HUES64 (cell line): Measurements from ENCODE around the gene CDH13.

ENCODE experiments used
- H3K27ac ChIP-seq: 2 replicates; pipeline ENCODE4 v1.7.0; 2013; ENCODE audit warnings: low read depth, low read length, inconsistent platforms
- H3K27me3 ChIP-seq: 2 replicates; pipeline ENCODE4 v1.6.1; 2013; ENCODE audit warnings: mild to moderate bottlenecking, low read length; ENCODE audit not compliant: insufficient read depth
- H3K36me3 ChIP-seq: 2 replicates; pipeline ENCODE4 v1.6.1; 2013; ENCODE audit warnings: mild to moderate bottlenecking, low read length; ENCODE audit not compliant: insufficient read depth
- H3K4me1 ChIP-seq: 2 replicates; pipeline ENCODE4 v1.6.1; 2013; ENCODE audit warnings: mild to moderate bottlenecking, low read length, moderate library complexity; ENCODE audit not compliant: insufficient read depth
- H3K4me3 ChIP-seq: 2 replicates; pipeline ENCODE4 v1.5.1; 2013; ENCODE audit warnings: mild to moderate bottlenecking, low read length, moderate library complexity
- H3K9ac ChIP-seq: 2 replicates; pipeline ENCODE4 v1.6.1; 2013; ENCODE audit warnings: mild to moderate bottlenecking, low read depth, low read length
- H3K9me3 ChIP-seq: 2 replicates; pipeline ENCODE4 v1.6.1; 2013; ENCODE audit warnings: low read depth, low read length; ENCODE audit not compliant: insufficient read depth
- WGBS: fragments of 150-250, 120-280 bp; methylation state at CpG from one replicate; pipeline ENCODE4 v1.1.7; 2013; ENCODE audit warnings: missing lambda C conversion rate; 5-methylcytosine and 5-hydroxymethylcytosine counted together

CDH13 gene

DNA sequence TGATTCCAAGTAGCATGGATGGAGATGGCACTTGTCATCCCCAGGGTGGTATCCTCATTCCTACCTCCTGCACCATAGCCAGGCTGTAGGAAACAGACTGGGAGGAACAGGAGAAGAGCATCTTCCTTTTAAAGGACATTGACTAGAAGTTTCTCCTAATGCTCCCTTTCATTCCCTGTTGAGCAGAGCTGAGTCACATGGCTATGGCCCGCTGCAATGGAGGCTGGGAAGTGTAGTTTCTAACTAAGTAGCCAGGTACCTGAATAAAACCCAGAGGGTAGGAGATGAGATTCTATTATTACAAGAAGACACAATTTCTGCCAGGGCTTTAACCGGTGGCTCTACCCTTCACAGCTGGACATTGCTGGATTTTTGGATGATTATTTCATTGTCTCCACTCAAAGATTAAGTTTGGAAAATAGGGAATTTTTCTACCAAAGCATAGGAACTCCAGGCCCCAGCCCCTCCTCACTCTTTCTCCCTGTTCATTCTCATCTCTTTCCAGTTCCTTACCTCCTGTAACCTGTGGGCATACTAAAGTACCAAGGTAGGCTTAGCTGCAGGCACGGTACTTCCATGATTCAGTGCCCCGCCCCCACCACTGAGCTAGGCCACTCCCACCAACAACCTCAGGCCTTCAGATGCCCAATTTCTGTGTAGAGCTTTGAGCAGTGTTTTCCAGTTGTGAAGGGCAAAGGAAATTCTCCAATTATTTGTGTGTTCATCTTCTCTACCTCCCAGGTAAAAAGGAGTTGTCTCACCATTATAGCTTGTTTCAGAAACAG, 378.3 kb downstream of the CDH13 start:
- Histone ChIP-seq H3K36me3 (no peaks in the 10 kb centered on the region), H3K9me3 (no peaks in the 10 kb centered on the region), H3K4me3 (no peak overlapping the region), H3K27me3 (no peaks in the 10 kb centered on the region), H3K9ac (no peak overlapping the region), H3K27ac (no peak overlapping the region), H3K4me1 (no peaks in the 10 kb centered on the region)
- WGBS, result 87% methylated on average over 3 of the region's 4 CpGs

DNA sequence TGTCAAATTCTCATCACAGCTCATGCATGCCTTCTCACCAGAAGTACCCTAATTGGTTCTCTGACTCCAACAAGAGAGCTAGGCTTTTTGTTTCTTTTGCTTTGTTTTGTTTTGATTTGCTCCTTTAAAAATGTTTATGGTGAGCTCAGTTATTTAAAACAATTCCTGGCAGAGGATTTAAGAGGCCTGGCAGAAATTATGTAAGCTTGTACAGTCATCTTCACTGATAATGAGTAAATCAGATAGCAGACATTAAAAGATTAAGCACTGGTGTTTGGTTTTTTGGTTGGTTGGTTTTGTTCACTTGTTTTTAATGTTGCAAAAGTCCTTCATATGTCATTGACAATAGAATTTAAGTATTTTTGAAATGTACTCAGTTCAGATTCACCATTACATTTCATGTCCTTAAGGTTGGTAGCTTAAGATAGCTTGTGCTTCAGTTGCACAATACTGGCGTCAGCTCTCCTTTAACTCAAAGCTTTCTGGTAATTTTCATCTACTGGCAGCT, 378.9 kb downstream of the CDH13 start:
- Histone ChIP-seq H3K4me3 (no peak overlapping the region), H3K4me1 (no peaks in the 10 kb centered on the region), H3K27ac (no peak overlapping the region), H3K9me3 (no peaks in the 10 kb centered on the region), H3K36me3 (no peaks in the 10 kb centered on the region), H3K9ac (no peak overlapping the region), H3K27me3 (no peaks in the 10 kb centered on the region)
- WGBS, result 90% methylated on average over 1 of the region's 1 CpG

DNA sequence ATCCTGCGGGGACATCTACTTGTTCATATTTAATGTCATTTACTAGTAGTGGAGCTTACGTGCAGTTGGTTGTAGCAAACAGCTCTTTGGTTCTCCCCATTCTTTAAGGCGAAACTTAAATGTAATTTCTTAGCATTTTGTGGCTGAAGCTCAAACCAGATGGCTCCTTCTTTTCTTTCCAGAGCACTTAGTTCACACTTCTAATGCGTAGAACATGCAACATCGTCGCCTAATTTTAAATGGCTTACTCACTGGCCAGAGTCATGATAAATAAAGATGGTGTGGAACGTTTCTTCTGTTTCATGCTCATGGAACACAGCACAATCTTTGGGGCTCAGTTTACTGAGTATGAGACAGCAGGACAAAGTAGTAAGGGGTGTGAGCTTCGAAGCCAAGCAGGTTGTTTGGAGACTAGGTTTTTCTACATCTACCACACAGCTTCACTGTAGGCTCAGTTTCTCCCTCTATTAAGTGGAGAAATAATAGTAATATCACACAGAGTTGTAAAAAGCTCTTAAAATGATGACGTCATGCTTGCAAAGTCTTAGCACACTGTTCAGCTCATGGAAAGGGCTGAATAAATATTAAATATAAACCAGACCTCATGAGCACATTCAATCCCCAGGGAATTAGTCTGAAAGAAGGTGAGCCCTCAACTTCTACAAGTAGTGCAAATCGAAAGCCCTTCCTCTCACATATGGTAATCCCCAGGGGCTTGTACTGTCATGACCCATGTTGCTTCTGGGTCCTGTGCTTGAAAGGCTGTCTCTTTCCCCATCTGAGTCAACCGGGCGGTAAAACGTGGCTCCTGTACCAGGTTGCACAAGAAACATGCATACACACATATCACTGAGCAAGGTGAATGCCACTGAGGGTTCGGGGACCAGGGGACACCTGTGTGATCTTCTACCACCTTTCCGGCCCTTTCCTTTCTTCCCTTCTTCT, 384.3 kb downstream of the CDH13 start:
- Histone ChIP-seq H3K9ac (no peak overlapping the region), H3K4me3 (no peak overlapping the region), H3K27ac (no peak overlapping the region), H3K27me3 (no peaks in the 10 kb centered on the region), H3K4me1 (no peaks in the 10 kb centered on the region), H3K9me3 (no peaks in the 10 kb centered on the region), H3K36me3 (no peaks in the 10 kb centered on the region)
- WGBS, result 87% methylated on average over 13 of the region's 15 CpGs

DNA sequence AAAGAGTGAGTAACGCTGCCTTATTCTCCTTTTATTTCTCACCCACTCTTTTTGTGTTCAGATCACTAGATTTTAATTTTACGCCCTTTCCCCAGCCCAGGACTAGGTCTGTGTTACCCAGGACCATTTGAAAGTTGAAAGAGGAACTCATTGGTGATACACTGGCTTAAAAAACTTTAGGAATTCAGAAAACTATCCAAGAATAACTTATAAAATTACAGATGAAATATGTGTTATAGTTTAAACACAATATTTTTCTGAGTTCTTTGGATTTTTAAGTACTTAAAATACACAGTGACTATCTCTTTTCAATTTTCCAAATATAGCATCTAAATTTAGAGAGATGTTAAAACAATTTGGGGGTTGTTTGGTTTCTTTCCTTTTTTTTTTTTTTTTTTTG, 385.2 kb downstream of the CDH13 start:
- no peak overlapping the region for H3K4me3 ChIP-seq
- no peaks in the 10 kb centered on the region for H3K4me1 ChIP-seq
- H3K9ac ChIP-seq, result no peak overlapping the region
- H3K27ac ChIP-seq, result no peak overlapping the region
- no peaks in the 10 kb centered on the region for H3K27me3 ChIP-seq
- no peaks in the 10 kb centered on the region for H3K36me3 ChIP-seq
- H3K9me3 ChIP-seq, result no peaks in the 10 kb centered on the region
- WGBS, result 86% methylated on average over 1 of the region's 2 CpGs

DNA sequence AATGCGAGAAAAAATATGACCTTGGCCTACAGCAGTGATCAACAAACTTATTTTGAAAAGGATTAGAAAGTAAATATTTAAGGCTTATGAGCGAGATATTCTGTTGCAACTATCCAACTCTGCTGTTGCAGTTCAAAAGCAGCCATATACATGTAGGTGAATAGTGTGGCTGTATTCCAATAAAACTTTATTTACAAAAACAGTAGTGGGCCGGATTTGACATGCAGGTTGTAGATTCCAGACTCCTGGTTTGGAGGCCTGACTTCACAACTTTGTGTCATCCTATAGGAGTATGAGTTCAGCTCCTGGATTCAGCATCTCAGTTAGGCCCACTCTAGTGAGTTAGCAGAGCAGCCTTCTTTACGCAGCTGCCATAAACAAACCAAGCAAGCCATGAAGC, 386.3 kb downstream of the CDH13 start:
- Histone ChIP-seq H3K9me3 (no peaks in the 10 kb centered on the region), H3K36me3 (no peaks in the 10 kb centered on the region), H3K4me3 (no peak overlapping the region), H3K27me3 (no peaks in the 10 kb centered on the region), H3K27ac (no peak overlapping the region), H3K4me1 (no peaks in the 10 kb centered on the region), H3K9ac (no peak overlapping the region)
- 94% methylated on average over 4 of the region's 4 CpGs for WGBS

DNA sequence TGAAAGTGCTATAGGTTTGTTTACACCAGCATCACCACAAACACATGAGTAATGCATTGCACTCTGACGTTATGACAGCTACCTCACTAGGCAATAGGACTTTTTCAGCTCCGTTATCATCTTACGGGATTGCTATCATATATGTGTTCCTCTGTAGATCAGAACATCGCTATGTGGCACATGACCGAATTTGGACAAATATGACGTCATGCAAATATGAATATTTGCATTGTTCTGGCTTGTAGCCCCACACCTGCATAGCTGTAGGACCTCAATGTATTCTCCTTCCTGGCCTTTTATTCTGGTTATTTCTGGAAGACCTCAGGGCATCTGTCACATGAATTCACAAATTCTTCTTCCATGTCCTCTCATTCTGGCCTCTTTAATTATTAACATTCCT, 393.2 kb downstream of the CDH13 start:
- WGBS, result 95% methylated on average over 6 of the region's 6 CpGs
- Histone ChIP-seq H3K9me3 (no peaks in the 10 kb centered on the region), H3K4me3 (no peak overlapping the region), H3K27ac (no peak overlapping the region), H3K27me3 (no peaks in the 10 kb centered on the region), H3K4me1 (no peaks in the 10 kb centered on the region), H3K9ac (no peak overlapping the region), H3K36me3 (no peaks in the 10 kb centered on the region)

DNA sequence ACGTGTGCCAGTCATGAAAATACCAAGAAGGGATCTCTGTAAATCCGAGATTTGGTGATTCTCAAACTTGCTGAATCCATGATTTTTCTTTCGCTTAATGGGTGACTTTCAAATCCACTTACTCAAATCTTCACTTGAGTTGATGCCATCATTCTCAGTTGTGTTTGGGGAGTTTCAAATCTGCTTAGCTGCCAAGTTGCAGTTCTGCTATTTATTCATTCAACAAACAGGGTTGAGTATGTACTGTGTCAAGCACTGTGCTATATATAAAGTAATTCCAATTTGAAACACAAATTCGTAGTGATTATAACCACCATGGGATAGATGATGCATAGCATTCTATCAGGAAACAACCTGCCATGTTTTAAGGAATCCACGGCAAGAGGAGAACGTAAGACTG, 394.3 kb downstream of the CDH13 start:
- H3K4me1 ChIP-seq, result no peaks in the 10 kb centered on the region
- WGBS, result 93% methylated on average over 6 of the region's 6 CpGs
- no peaks in the 10 kb centered on the region for H3K36me3 ChIP-seq
- no peak overlapping the region for H3K4me3 ChIP-seq
- H3K9me3 ChIP-seq, result no peaks in the 10 kb centered on the region
- H3K27me3 ChIP-seq, result no peaks in the 10 kb centered on the region
- no peak overlapping the region for H3K27ac ChIP-seq
- no peak overlapping the region for H3K9ac ChIP-seq

DNA sequence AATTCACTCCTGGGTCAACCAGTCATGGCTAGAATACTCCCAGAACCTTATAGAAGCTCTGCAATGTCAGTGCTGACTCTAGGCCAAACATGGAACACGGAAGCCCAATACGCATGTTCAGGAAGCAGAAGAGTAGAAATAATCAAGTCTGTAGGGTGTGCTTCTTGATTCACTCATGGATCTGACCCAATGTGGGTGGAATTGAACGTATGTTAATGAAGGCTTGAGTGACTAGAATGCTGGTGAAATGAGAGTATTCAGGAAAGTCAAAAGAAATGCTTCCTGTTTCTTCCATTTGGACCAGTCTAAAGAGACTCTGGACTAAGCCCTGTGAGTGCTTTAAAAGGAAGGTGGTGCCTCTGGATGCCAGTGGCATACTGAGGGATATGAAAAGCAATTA, 395.0 kb downstream of the CDH13 start:
- Histone ChIP-seq H3K9me3 (no peaks in the 10 kb centered on the region), H3K4me1 (no peaks in the 10 kb centered on the region), H3K9ac (no peak overlapping the region), H3K4me3 (no peak overlapping the region), H3K36me3 (no peaks in the 10 kb centered on the region), H3K27me3 (no peaks in the 10 kb centered on the region), H3K27ac (no peak overlapping the region)
- 89% methylated on average over 3 of the region's 3 CpGs for WGBS

DNA sequence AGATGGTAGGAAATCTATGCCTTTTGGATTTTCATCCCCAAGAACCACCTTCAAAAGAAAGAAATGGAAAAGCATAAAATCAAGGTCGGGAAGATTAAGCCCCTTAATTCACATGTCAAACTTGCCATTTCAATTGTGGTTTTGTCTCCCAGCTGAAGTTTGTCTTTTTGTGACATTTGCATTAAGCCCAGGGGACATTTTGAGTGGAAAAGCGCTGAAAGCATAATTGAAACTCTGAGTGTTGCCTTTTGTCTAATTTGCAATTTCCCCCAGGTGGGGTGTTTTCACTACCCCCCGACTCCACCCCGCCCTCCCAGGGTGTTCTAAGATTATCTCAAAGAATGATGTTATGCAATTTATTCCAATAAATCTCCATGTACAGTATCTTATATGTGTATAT, 396.2 kb downstream of the CDH13 start:
- H3K4me1 ChIP-seq, result no peaks in the 10 kb centered on the region
- H3K4me3 ChIP-seq, result no peak overlapping the region
- H3K27ac ChIP-seq, result no peak overlapping the region
- H3K9me3 ChIP-seq, result no peaks in the 10 kb centered on the region
- 100% methylated on average over 2 of the region's 4 CpGs for WGBS
- H3K9ac ChIP-seq, result no peak overlapping the region
- no peaks in the 10 kb centered on the region for H3K36me3 ChIP-seq
- no peaks in the 10 kb centered on the region for H3K27me3 ChIP-seq

DNA sequence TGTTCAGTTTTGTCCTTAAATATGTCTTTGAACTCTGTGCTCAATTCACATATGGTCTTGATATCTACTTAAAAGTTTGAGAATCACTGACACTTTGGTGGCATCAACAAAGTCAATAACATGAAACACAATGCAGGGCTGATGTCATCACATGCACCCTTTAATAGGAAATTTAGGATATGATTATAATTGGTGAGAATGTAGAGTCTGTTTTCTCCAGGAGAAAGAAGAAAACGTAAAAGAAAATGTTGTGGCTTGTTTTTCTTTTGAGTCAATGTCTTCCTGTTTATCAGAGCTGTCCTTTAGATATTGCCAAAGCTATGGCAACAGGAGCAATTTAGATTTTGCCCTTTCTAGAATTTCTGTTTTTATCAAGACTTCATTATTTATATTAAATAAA, 396.9 kb downstream of the CDH13 start:
- H3K4me1 ChIP-seq, result no peaks in the 10 kb centered on the region
- H3K27ac ChIP-seq, result no peak overlapping the region
- no peak overlapping the region for H3K4me3 ChIP-seq
- no peaks in the 10 kb centered on the region for H3K9me3 ChIP-seq
- H3K36me3 ChIP-seq, result no peaks in the 10 kb centered on the region
- WGBS, result 97% methylated on average over 1 of the region's 1 CpG
- H3K9ac ChIP-seq, result no peak overlapping the region
- H3K27me3 ChIP-seq, result no peaks in the 10 kb centered on the region

DNA sequence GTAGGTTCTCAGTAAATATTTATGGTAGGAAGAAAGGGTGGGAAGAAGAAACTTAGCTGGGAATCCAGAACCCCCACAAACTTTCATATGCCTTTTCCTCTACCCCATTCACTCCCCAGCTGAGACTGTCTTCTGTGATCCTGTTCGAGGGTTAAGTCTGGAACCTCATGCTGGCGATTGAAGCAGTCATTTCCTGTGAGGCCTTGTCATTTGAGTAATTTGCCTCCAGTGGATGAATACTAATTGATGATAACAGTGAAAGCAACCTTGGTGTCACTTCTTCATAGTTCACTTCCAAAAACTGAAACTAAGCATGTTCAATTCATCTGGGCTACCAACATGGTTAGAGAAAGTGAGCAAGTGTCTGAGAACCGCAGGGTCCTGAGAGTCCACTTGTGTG, 401.2 kb downstream of the CDH13 start:
- no peak overlapping the region for H3K9ac ChIP-seq
- H3K9me3 ChIP-seq, result no peaks in the 10 kb centered on the region

More for the DNA sequence above, 401.2 kb downstream of the CDH13 start:
- Histone ChIP-seq H3K4me1 (no peaks in the 10 kb centered on the region), H3K27ac (no peak overlapping the region), H3K27me3 (no peaks in the 10 kb centered on the region), H3K4me3 (no peak overlapping the region), H3K36me3 (no peaks in the 10 kb centered on the region)
- WGBS, result 78% methylated on average over 3 of the region's 3 CpGs
